ENCODE results near the gene VAV3.
A peak's percentile ranks its signal among the peaks of the same experiment; 100 is the strongest.

Gene VAV3

DNA sequence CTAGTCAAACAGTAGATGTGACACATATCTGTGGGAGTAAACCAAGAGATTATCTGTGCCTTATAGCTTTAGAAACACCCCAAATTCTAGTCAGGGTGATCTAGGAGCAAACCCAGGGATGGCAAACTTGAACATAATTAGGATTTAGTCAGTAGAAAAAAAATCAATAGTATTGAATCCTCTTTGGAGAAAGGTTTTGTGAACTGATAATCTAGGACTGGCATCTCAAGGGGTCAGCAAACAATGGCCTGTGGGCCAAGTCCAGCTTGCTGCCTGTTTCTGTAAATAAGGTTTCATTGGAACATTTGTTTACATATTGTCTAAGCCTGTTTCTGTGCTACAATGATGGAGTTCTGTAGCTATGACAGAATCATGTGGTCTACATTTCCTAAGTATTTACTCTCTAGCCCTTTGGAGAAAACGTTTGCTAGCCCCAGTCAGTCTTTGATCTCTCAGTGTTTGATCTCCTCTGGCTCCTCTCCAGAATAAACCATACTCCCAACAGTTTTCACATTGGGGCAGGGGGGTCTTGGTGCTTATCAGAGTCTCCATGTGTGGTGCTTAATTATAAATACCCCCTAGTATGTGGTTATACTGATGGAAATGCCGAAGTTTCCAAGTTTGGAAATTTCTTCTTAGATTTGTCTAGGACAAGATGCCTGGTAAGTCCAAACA, 438.3 kb downstream of the VAV3 start:
- DNase-seq (ENCODE audit: low read depth), result no peak
- TF ChIP-seq, protein P1, sequence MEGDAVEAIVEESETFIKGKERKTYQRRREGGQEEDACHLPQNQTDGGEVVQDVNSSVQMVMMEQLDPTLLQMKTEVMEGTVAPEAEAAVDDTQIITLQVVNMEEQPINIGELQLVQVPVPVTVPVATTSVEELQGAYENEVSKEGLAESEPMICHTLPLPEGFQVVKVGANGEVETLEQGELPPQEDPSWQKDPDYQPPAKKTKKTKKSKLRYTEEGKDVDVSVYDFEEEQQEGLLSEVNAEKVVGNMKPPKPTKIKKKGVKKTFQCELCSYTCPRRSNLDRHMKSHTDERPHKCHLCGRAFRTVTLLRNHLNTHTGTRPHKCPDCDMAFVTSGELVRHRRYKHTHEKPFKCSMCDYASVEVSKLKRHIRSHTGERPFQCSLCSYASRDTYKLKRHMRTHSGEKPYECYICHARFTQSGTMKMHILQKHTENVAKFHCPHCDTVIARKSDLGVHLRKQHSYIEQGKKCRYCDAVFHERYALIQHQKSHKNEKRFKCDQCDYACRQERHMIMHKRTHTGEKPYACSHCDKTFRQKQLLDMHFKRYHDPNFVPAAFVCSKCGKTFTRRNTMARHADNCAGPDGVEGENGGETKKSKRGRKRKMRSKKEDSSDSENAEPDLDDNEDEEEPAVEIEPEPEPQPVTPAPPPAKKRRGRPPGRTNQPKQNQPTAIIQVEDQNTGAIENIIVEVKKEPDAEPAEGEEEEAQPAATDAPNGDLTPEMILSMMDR (conservative IDR thresholded peaks at IDR 0.05; ENCODE audit: low read depth, low read length), result no peak
- no peak overlapping the region for H3K4me3 ChIP-seq (ENCODE audit: low read depth, low read length)

DNA sequence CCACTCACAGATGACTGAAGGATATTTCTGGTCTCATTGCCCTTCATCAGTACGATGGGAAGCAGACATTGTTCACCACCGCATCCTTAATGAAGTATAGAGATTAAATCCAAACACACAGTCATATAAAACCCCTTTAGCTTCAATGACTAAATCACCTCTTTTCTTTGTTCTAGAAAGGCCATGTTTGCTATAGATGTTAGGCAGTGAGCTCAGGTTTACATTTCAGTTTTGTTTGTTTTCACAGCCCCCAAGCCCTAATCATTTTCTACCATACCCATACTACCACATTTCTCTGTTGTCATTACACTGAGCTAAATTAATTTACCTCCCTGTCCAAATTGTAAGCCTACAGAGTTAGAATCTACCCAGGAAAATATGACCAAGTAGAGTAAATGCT, 439.0 kb downstream of the VAV3 start:
- TF ChIP-seq, protein P1 (conservative IDR thresholded peaks at IDR 0.05; ENCODE audit: low read depth, low read length), result no peak
- no peak for DNase-seq (ENCODE audit: low read depth)
- no peak overlapping the region for H3K4me3 ChIP-seq (ENCODE audit: low read depth, low read length)

DNA sequence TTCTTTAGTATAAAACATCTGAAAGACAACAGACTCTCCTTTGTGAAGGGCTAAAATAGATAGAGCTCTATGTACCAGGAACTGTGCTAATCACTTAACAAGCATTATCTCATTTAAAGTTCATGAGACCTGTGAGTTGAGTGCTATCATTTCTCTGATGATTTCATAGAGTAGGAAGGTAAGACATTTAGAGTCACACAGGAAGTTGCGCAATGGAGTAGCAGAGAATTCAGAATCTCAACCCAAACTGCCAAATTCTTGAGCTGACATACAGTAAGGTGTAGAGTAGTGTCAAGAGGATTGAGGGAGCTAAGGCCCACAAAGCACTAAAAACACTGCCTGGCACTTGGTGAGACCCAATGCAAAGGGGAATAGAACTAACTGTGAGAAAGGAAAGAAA, 439.8 kb downstream of the VAV3 start:
- DNase-seq (ENCODE audit: low read depth), result peak; percentile 17
- no peak overlapping the region for H3K4me3 ChIP-seq (ENCODE audit: low read depth, low read length)
- TF ChIP-seq, protein P1 (conservative IDR thresholded peaks at IDR 0.05; ENCODE audit: low read depth, low read length), result no peak

DNA sequence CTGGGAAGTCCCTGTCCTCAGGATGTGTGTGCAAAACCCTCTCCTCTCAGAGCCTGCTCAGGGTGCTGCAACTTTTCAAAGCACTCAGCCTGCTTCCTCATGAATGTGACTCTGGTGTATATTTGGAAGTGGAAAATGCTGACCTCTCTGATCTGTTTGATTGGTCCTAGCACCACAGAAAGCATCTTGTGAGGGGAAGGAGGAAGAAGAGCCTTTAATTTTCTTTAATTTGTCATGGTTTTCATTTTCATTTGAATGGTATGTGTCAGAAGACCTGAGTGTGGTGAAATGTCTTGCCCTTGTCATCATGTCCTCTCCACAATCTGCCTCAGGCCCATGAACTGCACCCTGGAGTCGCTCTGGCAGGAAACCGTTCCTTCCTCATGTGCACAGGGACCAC, 440.7 kb downstream of the VAV3 start:
- no peak for DNase-seq (ENCODE audit: low read depth)
- TF ChIP-seq, protein P1 (conservative IDR thresholded peaks at IDR 0.05; ENCODE audit: low read depth, low read length), result no peak
- no peak overlapping the region for H3K4me3 ChIP-seq (ENCODE audit: low read depth, low read length)

DNA sequence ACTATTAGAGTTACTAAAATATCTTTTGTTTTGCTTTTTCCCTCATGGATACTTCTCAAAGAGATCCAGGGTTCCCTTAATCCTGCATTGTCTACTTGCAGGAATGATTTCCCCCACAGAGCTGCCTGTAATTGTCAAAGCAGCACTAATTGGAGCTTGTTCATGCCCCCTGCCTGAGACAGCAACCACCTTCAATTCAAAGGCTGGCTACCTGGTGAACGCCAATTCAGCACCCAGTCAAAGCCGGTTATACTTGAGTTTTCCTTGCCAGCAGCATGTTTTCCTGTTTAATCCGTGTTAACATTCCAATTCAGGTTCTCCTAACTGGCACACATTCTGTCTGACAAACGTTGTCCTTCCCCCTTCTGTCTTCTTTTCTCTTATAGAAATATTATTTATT, 441.2 kb downstream of the VAV3 start:
- TF ChIP-seq, protein P1 (conservative IDR thresholded peaks at IDR 0.05; ENCODE audit: low read depth, low read length), result no peak
- DNase-seq (ENCODE audit: low read depth), result no peak
- H3K4me3 ChIP-seq (ENCODE audit: low read depth, low read length), result no peak overlapping the region

DNA sequence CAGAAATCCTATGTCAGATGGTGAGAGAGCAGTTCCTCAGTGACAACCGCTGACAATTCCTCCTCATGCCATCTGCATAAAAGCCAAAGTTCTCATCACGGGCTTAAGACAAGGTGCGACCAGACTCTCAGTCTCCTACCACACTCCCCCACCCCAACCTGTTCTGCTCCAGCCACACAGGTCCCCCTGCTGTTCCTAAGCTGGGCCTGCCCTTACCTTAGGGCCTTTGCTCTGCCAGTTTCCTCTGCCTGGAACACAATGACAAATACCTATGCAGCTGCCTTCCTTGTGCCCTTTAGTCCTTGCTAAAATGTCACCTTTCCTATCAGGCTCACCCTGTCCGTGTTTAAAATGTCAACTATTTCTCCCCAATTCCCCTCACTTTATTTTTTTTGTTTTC, 441.9 kb downstream of the VAV3 start:
- no peak overlapping the region for H3K4me3 ChIP-seq (ENCODE audit: low read depth, low read length)
- TF ChIP-seq, protein P1 (conservative IDR thresholded peaks at IDR 0.05; ENCODE audit: low read depth, low read length), result no peak

More for the DNA sequence above, 441.9 kb downstream of the VAV3 start:
- DNase-seq (ENCODE audit: low read depth), result no peak
